ENCODE results near the gene DERA. TPM values are rescaled to one million over a fixed set of nuclear protein-coding genes. Genes with fewer than 3 reads are reported as not detected.

The DERA gene
- total RNA-seq, 1 donor from 2014 or later = 15.3 TPM

GRCh38 chr12:16063726-16064125, 152.6 kb downstream of the DERA start:
- intact Hi-C loops (cut with micrococcal nuclease) = no loop called here

- intact Hi-C loops (cut with micrococcal nuclease) = loop anchor here (10.0 kb wide), 1 partner anchor 295 kb away; no protein-coding TSS in a partner anchor
Observed at GRCh38 chr12:16070113-16070512, 159.0 kb downstream of the DERA start.

- intact Hi-C loops (cut with micrococcal nuclease) = loop anchor here (10.0 kb wide), 1 partner anchor 292 kb away; no protein-coding TSS in a partner anchor
Observed at GRCh38 chr12:16072678-16073077, 161.5 kb downstream of the DERA start.

DNA sequence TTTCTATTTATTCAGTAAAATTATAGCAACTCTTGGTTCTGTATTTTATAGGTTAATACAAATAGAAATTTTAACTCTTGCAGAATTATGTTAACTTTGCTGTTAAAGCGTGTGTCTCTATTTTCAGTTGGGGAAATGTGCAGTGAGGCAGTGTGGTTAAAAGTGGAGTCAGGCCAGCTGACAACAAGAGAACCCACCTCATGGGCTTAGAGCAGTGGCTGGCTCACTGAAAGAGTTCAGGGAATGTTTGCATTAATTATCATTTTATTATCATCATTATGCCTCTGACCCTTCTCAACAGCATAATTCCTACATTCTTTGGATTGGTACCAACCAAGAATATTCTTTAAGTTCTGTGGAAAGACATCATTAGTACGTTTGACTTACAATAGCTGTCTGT, 163.8 kb downstream of the DERA start:
- intact Hi-C loops (cut with micrococcal nuclease) = loop anchor here (5.0 to 10.0 kb wide), 2 partner anchors 290 to 1567 kb away; no protein-coding TSS in a partner anchor

DNA sequence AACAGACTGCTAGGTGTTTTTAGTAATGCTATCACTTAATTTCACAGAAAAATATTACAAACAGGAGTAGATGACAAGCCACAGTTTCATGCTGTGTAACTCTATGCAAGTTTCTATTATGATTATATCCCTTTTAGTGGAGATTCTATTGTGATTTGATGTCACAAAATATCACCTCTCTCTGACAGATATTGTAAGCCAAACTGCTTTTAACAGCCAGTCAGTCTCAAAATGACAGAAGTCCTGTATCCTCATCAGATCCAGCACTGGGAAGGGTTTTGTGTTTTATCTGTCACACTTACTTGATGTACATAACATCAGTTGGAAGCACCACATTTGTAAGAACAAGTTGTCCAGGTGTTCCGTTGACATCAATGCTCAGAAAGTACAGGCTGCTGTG, 164.8 kb downstream of the DERA start:
- intact Hi-C loops (cut with micrococcal nuclease) = loop anchor here (5.0 to 10.0 kb wide), 2 partner anchors 289 to 1566 kb away; no protein-coding TSS in a partner anchor

GRCh38 chr12:16076557-16076956, 165.4 kb downstream of the DERA start:
- intact Hi-C loops (cut with micrococcal nuclease) = loop anchor here (5.0 to 10.0 kb wide), 2 partner anchors 288 to 1566 kb away; no protein-coding TSS in a partner anchor

DNA sequence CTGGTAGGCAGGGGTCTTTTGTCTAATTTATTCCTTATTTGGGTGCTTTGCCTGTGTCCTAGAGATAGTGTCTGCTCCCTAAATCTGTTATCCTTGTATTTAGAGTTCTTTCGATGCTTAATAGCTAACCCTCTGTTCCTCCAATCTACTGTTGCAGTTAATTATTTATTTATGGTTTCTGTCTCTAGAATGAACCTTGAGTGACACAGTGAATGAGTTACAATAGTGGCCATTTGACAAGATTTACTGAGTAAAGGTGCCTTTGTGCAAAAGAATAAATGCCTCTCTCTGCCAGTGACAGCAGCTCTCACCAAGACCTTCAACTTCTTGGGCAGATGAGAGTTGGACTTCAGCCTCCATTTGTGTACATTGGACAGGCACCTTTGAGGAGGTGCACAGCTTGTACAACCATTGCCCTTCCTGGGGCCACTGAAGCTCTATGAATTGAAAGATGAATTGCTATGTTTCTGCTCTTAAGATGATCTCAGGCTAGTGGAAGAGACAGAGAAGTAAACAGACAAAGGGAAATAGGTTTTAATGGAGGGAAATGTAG, 165.9 kb downstream of the DERA start:
- intact Hi-C loops (cut with micrococcal nuclease) = loop anchor here (5.0 to 10.0 kb wide), 2 partner anchors 288 to 1565 kb away; no protein-coding TSS in a partner anchor

GRCh38 chr12:16086462-16086861, 175.3 kb downstream of the DERA start:
- intact Hi-C loops (cut with micrococcal nuclease) = no loop called here

DNA sequence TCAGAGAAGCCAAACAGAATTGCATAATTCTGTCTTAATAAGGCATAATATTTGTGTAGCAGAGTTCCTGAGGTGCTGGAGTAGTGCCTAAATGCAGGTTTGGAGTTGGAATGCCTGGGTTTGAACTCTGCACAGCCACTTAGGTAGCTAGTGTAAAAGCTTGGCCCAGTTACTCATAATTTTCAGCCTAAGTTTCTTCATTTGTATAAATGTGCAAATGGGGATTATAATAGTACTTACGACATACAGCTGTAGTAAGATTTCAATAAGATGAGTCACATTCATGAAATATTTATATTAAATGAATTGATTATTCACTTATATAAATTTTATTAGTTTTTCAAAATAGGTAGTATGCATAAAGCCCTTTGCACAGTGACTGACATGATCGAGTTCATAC, 175.8 kb downstream of the DERA start:
- intact Hi-C loops (cut with micrococcal nuclease) = no loop called here

Other genes with a start within 250 kb of the DERA start
- gene EPS8, start 121.9 kb upstream of the DERA start, total RNA-seq = 0.61 and 2.3 TPM in 2 replicates
- gene STRAP, start 28.9 kb upstream of the DERA start, total RNA-seq = 88.4 and 90.8 TPM in 2 replicates